Measurements from ENCODE around the gene FAM131A. TPM values are rescaled to one million over a fixed set of nuclear protein-coding genes. Genes with fewer than 3 reads are reported as not detected.

FAM131A gene
- total RNA-seq, 1 donor from 2014 or later, result 14.0 TPM

DNA sequence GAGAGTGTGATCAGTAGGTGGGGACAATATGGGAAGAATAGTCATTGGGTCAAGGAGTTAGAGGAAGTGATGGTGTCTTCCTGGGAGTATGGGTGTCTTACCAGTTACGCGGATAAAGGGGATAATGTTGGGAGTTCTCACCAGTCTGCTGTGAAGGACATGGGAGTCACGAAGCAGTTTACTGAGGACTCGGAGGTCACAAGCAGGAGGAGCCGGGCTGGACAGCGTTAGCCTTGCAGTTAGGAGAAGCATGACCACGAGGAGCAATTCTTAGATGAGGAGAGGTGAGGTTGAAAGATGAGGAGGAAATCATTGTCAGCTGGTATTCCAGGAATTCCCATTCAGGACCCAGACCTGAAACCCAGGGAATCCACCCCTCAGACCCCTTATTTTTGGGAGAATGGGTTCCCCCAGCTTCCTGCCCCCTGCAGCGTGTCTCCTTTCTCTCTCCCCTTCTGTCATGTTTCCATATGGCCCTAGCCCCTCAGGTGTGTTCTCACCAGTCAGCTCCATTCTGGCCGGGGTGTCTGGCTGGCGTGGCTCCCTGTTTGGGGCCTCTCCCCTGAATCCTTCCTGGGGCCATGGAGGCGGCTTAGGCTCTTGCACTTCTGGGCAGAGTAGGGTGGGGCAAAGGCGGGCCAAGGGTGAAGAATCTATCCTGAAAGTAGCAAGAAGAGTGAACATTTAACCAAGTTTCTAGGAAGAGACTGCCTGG, 38.5 kb downstream of the FAM131A start:
- TF ChIP-seq, protein P1, sequence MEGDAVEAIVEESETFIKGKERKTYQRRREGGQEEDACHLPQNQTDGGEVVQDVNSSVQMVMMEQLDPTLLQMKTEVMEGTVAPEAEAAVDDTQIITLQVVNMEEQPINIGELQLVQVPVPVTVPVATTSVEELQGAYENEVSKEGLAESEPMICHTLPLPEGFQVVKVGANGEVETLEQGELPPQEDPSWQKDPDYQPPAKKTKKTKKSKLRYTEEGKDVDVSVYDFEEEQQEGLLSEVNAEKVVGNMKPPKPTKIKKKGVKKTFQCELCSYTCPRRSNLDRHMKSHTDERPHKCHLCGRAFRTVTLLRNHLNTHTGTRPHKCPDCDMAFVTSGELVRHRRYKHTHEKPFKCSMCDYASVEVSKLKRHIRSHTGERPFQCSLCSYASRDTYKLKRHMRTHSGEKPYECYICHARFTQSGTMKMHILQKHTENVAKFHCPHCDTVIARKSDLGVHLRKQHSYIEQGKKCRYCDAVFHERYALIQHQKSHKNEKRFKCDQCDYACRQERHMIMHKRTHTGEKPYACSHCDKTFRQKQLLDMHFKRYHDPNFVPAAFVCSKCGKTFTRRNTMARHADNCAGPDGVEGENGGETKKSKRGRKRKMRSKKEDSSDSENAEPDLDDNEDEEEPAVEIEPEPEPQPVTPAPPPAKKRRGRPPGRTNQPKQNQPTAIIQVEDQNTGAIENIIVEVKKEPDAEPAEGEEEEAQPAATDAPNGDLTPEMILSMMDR (IDR thresholded peaks at IDR 0.05; ENCODE audit: insufficient read depth, low read length, poor library complexity, severe bottlenecking), result no peak
- H3K27me3 ChIP-seq (ENCODE audit: control insufficient read depth, insufficient read depth, low read length), result peaks cover 48% of the 10 kb centered on the region

DNA sequence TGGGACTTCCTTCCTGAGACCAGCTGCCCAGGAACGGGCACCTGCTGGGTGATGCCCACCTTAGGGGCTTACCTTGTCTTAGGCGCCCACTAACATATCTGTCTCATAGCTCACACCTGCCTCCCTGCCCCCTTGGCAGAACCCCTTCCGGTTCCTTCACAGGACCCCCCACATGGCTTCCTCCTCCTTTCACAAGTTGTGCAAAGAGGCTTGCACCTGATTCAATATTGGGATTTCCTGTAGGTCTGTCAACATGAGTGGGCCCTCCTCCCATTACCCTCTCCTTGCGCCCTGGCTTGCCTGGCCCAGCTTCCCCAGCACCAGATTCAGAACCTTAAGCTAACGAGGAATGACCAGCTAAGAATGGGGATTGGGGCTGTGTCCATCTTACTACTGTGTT, 40.0 kb downstream of the FAM131A start:
- no peak overlapping the region for H3K4me3 ChIP-seq (ENCODE audit: low read depth, low read length)
- H3K27me3 ChIP-seq (ENCODE audit: control insufficient read depth, insufficient read depth, low read length), result peaks cover 63% of the 10 kb centered on the region
- TF ChIP-seq, protein P1 (IDR thresholded peaks at IDR 0.05; ENCODE audit: insufficient read depth, low read length, poor library complexity, severe bottlenecking), result no peak
- H3K36me3 ChIP-seq (ENCODE audit: control insufficient read depth, insufficient read depth, low read length), result no peaks in the 10 kb centered on the region
- no peak for DNase-seq (ENCODE audit: low read depth)

More for the DNA sequence above, 38.5 kb downstream of the FAM131A start:
- Histone ChIP-seq H3K36me3 (ENCODE audit: control insufficient read depth, insufficient read depth, low read length) (no peaks in the 10 kb centered on the region), H3K4me3 (ENCODE audit: low read depth, low read length) (no peak overlapping the region)
- DNase-seq (ENCODE audit: low read depth), result no peak

DNA sequence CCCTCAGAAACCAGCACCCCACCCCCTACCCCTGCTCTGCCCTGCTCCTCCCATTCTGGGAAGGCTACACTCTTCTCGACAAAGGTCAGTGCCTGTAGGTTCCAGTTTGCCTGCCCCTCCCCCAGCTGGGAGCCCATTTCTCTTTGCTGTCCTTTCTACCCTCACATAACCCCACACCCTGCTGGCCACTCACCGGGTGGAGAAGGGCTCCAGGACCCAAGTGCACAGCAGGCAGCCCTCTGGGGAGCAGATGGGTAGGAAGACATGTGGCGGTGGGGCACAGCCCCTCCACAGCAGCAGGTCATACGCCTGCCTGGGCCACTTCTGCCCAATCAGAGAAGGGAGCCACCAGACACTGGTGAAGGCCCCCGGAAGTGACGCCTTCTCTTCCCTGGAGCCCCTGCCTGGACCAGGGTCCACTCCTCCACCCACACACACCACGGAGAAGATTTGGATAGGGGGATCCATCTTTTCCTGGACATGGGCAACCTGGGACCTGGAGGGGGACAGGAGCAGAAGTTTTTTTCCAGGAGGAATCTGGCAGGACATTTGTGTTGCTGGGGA, 40.6 kb downstream of the FAM131A start, which contains the start of gene THPO:
TSS of gene THPO (minus strand) at position 326 of the 564 bp plus-strand sequence. CDS start 1,948 bp downstream, outside the sequence.
- TF ChIP-seq, protein P1 (IDR thresholded peaks at IDR 0.05; ENCODE audit: insufficient read depth, low read length, poor library complexity, severe bottlenecking), result no peak
- H3K36me3 ChIP-seq (ENCODE audit: control insufficient read depth, insufficient read depth, low read length), result no peaks in the 10 kb centered on the region
- H3K27me3 ChIP-seq (ENCODE audit: control insufficient read depth, insufficient read depth, low read length), result peaks cover 67% of the 10 kb centered on the region
- no peak within 1 kb of the TSS for H3K4me3 ChIP-seq (ENCODE audit: low read depth, low read length)
- no peak for DNase-seq (ENCODE audit: low read depth)

DNA sequence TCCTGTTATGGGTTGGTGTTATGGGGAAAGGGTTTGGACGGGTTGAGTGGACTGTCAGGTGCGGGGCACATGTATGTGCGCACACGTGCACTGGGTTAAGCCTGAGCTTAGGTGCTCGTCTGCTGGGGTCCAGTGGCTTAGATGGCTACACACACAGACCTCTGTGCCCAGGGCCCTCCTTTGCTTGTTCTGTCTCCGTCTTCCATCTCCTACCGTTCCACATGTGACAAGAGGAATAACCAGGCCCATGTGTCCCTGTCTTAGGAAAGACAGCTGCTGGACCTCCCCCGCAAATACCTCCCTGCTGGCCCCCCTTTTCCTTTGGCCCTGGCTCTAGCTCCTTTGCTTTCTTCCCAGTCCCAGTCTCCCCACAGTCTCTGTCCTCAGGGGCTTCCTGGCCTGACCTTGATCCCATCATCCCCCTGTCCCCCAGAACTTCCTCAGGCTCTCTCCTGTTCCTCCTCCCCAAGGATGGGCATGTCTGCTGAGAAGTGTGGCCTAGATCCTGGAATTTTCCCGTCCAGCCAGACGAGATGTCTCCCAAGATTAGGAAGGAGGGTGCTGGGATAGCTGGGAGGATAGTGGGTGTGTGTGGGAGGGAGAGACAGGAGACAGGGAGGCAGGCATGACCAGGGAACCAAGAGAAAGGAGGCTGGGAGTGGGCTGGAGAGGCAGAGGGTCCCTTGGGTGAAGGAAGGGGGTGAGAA, 41.4 kb downstream of the FAM131A start:
- TF ChIP-seq, protein P1 (IDR thresholded peaks at IDR 0.05; ENCODE audit: insufficient read depth, low read length, poor library complexity, severe bottlenecking), result no peak
- peaks cover 67% of the 10 kb centered on the region for H3K27me3 ChIP-seq (ENCODE audit: control insufficient read depth, insufficient read depth, low read length)
- H3K4me3 ChIP-seq (ENCODE audit: low read depth, low read length), result no peak overlapping the region
- no peaks in the 10 kb centered on the region for H3K36me3 ChIP-seq (ENCODE audit: control insufficient read depth, insufficient read depth, low read length)
- DNase-seq (ENCODE audit: low read depth), result no peak

DNA sequence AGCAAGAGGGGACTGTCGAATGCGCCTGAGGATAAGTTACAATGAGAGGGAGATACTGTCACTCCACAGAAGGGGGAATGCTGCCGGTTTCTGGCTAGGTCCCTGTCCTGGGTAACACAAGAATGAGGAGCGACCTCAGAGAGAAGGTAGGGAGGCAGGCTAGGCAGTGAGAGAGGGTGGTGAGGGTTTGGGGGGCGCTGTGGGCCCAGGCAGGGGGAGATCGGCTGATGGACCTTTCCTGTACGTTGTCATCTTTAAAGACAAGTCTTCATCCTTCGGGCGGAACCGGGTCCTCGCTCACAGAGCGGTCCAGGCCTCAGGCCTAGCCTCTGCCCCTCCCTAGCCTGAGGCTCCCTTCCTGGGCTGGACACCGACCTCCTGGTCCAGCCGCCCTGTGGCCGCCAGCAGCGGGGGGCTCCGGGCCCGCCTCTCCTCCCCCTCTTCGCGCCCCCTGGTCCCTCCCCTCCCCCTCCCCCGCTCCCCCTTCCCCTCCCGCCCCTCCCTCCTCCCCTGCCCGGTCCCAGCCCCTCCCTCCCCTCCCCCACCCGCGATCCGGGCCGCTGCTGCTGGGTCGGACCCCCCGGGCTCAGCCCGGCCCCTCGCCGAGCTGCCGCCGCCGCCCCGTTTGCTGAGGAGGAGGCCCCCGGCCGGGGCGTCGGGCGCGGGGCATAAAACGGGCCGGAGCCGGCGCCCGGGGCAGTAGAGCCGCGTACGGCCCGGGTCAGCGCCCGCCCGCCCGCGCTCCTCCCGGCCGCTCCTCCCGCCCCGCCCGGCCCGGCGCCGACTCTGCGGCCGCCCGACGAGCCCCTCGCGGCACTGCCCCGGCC, 42.2 kb downstream of the FAM131A start, which contains the start of gene CHRD:
TSS of gene CHRD (plus strand) at position 697 of the 827 bp plus-strand sequence. CDS start 265 bp downstream, outside the sequence.
- TF ChIP-seq, protein P1 (IDR thresholded peaks at IDR 0.05; ENCODE audit: insufficient read depth, low read length, poor library complexity, severe bottlenecking), result no peak
- Histone ChIP-seq H3K27me3 (ENCODE audit: control insufficient read depth, insufficient read depth, low read length) (peaks cover 71% of the 10 kb centered on the region), H3K36me3 (ENCODE audit: control insufficient read depth, insufficient read depth, low read length) (no peaks in the 10 kb centered on the region), H3K4me3 (ENCODE audit: low read depth, low read length) (peak within 1 kb of the TSS; percentile 19)
- no peak for DNase-seq (ENCODE audit: low read depth)

Data from kidney epithelial cell (primary cell).